ENCODE results near the gene KPNA3.
"Not testable (repeated sequence)": the region's sequence is repeated elsewhere in the genome, so short reads cannot be mapped to it uniquely, and the experiment has no call there.

The KPNA3 gene

DNA sequence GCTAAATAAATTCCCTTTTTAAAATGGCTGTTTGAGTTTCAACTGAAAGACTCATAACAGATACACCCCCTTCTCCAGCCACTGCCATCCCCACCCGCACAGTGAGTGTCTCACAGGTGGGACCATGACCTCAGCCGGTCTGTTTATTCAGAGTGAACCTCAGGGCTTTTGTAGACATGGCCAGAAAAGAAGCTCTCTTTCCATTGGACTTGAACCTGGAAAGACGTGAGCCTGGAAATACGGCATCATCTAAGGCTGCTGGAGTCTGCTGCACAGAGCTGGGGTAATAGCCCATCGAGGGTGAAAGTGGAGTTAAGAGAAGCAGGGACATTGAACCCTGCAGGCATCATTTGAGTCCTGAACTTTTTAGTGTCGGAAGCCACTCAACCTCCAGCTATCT lies 15.2 kb upstream of the KPNA3 start:
- no peak for DNase-seq

DNA sequence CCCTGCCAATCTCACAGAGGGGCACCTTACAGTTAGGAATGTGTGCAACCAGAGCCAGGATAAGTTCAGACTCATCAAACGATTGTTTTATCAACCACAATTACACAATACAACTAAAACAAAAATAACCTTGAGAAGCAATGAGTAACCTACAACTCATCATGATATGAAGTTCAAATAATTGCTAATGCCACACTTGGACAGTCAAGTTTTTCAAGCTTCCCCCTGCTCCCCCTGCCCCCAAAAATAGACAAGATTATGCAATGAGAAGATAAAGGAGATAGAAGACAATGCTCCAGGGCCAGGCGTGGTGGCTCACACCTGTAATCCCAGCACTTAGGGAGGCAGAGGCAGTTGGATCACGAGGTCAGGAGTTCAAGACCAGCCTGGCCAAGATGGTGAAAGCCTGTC lies 13.6 kb upstream of the KPNA3 start:
- no peak for DNase-seq

GRCh38 chr13:49803047-49803446 lies 10.6 kb upstream of the KPNA3 start:
- not testable (repeated sequence) for DNase-seq

- DNase-seq = no peak
Observed at GRCh38 chr13:49802426-49802825, 9.9 kb upstream of the KPNA3 start.

DNA sequence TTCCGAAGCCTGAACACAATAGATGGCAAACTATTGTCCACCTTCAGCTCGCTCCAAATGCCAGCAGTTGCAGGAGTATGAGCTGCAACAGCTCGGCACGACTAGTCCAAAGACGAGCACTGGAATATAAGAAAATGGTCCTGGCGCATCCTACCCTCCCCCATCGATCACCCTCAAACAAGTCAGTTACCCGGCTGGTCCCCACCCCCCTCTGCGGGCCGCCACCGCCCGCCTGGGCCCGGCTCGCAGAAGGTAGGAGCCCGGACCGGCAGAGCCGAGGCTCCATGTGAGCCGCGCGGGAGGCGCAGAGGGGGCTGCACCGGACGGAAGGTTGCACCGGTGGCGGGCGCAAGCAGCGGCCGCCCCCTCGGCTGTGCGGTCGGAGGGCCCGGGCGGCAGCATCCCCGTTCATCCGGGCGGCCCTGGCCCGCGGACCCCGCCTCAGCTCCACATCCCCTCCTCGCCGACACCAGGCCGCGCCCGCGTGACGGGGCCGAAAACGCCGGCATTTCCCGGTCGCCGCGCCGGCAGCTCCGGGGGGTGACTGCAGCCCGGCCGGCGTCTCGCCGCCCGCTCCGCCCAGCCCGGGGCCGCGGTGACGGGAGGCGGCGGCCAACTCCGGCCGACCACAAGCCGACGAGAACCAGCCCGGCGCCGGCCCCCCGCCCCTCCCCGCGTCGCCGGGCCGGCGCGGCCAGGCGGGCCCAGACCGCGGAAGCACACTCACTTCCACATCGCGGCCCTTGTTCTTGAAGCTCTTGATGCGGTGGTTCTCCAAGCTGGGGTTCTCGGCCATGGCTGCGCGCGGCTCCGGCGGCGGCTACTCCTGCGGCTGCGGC lies 552 bp downstream of the KPNA3 start:
- DNase-seq = peak in 42 of 51 donors; percentile 4 to 68 (median 45)

GRCh38 chr13:49791315-49791710 lies 1.2 kb downstream of the KPNA3 start:
- DNase-seq = peak in 5 of 51 donors; percentile 3 to 56 (median 6)

GRCh38 chr13:49789968-49790367 lies 2.5 kb downstream of the KPNA3 start:
- DNase-seq = no peak

DNA sequence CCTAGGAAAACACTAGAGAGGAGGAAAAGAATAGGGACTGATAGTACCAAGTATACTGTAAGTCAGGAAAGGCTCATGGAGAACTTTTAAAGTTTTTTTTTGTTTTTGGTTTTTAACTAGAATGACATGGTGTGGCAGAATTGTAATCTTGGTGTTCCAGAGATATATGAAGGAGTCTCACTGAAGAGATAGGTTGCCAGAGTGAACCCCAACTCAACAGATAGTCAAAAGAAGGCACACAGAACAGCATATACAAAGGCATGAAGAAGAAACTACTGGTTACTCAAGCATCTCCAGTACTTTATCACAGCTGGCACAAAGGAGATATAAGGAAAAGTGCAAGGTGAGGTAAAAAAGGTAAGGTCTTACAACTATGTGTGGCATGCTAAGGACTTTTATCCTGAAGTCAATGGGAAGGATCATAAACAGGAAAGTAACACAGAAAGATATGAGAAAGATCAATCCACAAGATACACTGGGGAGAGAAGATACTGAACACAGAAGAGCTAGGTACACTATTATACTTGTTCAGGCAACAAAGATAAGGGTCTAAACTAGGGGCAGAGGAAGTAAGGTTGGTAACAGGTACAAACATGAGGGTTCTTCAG lies 6.0 kb downstream of the KPNA3 start:
- no peak for DNase-seq

- DNase-seq = no peak
Observed at GRCh38 chr13:49784886-49785570, 7.5 kb downstream of the KPNA3 start.

DNA sequence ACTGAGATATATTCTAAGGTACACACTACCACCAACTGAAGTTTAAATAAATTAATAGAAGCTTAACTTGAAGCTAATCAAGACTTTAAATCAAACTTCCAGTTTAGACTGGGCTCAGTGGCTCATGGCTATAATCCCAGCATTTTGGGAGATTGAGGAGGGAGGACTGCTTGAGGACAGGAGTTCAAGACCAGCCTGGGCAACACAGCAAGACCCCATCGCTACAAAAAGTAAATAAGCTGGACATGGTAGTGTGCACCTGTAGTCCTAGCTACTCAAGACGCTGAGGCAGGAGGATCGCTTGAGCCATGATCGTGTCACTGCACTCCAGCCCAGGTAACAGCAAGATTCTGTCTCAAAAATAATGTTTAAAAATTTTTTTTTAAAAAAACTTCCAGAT lies 8.6 kb downstream of the KPNA3 start:
- DNase-seq = no peak

DNA sequence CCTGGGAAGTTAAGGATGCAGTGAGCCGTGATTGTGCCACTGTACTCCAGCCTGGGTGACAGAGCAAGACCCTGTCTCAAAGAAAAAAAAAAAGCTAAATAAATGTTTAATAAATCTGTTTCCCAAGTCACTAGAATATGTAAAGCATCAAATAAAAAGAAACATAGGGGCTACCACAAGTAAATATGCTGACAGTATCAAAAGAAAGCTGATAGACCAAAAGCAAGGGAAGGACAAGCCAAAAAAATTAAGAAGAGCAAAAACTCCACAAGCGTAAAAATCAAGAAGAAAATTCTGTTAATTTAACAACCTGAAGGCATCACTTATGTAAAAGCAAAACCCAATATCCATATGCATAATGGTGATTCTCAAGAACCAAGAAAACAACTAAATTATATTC lies 9.7 kb downstream of the KPNA3 start:
- DNase-seq = no peak

DNA sequence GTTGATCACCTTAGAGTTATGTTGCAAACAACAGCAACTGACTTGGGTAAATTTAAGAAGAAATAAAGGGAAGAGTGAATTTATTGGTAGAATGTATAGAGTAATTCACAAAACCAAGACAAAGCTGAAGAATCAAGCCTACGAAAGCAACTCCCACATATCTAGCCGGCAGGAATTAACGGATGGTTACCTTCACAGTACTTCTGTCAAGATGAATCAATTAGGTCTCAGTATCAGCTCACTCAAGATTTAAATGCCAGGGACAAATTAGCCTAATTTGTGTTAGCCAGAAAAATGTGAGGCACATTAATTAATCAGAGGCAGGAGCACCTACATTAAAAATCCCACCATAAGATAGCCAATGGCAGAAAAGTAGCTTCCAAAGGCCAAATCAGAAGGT lies 10.7 kb downstream of the KPNA3 start:
- no peak for DNase-seq

GRCh38 chr13:49779721-49780120 lies 12.8 kb downstream of the KPNA3 start:
- DNase-seq = no peak

DNA sequence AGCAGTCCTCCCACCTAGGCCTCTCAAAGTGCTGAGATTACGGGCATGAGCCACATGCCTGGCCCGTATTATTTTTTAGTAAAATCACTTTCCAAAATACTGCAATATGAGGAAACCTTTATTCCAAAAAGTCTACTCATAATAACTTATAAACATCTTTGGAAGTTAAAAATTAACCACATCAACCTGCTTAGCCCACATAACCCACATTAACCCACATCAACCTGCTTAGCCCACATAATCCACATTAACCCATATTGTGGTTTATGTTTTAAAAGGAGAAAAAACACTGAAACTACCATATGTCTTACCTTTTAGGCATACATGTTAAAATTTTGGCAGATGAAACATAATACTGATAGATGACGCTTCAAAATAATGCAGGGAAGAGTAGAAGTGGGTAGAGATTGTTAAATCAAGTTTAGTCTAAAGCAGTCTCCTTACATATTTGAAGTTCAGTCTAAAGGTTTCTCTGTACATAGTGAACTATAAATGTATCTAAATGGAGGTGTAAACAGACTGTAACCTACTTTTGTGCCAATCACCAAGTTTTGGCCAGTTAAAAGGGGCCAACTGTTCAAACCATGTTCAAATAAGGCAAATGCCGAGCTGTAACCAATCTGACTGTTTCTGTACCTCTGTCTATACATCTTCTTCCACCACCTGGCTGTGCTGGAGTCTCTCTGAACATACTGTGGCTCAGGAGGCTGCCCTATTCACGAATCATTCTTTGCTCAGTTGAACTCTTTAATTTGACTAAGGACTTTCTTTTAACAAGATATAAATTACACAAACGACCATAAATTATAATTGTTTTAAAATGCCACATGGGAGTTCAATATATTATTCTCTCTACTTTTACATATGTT lies 14.5 kb downstream of the KPNA3 start:
- DNase-seq = no peak

DNA sequence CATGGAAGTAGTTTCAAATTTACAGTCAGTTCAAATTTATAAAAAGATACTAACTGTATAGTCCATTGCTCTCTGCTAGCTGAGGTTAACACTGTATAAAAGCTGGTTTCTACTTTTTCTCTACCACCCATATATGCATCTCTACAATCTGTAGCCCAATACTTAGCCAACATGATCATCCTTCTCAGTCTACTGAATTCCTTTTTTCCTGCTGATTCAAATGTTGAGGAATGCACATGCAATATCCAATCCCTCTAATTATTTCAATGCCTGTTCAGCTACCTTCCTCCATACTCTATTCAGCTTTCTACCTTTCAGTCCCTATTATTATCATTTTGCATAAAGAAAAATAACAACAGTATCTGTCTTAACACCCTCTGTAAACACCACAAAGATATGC lies 15.6 kb downstream of the KPNA3 start:
- DNase-seq = no peak

- DNase-seq = no peak
Observed at GRCh38 chr13:49774376-49775005, 18.0 kb downstream of the KPNA3 start.

DNA sequence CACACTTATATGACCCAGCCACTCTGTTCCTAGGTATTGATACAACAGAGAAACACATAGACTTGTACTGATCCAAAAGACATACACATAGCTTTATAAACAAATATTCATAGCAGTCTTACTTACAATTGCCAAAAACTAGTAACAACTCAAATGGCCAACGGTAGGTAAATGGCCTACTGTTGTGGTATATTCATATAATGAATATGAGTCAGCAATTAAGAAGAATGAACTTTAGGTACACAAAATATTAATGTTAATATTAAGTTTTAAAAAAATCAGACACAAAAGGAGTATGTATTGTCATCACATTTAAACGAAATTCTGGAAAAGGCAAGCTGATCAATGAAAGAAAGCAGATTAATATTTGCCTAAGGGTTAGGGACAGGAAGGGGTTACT lies 19.7 kb downstream of the KPNA3 start:
- DNase-seq = no peak

DNA sequence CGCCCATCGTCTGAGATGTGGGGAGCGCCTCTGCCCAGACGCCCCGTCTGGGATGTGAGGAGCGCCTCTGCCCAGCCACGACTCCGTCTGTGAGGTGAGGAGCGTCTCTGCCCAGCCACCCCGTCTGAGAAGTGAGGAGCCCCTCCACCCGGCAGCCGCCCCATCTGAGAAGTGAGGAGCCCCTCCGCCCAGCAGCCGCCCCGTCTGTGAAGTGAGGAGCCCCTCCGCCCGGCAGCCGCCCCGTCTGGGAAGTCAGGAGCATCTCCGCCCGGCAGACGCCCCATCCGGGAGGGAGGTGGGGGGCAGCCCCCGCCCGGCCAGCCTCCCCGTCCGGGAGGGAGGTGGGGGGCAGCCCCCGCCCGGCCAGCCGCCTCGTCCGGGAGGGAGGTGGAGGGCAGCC lies 30.7 kb downstream of the KPNA3 start:
- not testable (repeated sequence) for DNase-seq

GRCh38 chr13:49760558-49760957 lies 31.9 kb downstream of the KPNA3 start:
- no peak for DNase-seq

- DNase-seq = no peak
Observed at GRCh38 chr13:49759503-49759902, 33.0 kb downstream of the KPNA3 start.

DNA sequence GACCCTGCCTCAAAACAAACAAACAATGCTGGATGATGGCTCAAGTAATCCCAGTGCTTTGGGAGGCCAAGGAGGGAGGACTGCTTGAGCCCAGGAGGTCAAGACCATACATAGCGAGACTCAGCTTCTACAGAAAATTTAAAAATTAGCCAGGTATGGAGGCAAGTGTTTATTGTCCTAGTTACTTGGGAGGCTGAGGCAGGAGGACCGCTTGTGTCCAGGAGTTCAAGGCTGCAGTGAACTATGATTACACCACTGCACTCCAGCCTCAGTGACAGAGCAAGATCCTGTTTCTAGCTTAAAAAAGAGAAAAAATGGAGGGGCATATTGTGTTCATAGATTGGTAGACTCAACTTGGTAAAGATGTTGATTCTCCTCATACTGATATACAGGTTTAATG lies 36.2 kb downstream of the KPNA3 start:
- no peak for DNase-seq

All from hypothalamus (tissue), 51 donors.